Esophagus muscularis mucosa (tissue), 4 donors: ENCODE measurements around the gene HEPHL1. TPM values are rescaled to one million over a fixed set of nuclear protein-coding genes. Genes with fewer than 3 reads are reported as not detected.
"Not testable (repeated sequence)": the region's sequence is repeated elsewhere in the genome, so short reads cannot be mapped to it uniquely, and the experiment has no call there.

Experiments used
- DNase-seq: peaks from one replicate; pipeline ENCODE4 v3.0.0-alpha.2; 2017; ENCODE audit errors: extremely low spot score
- H3K27ac ChIP-seq, 4 donors: fragments of 200-600 bp; sonication (generic); replicated peaks in 1 of 4; 1 replicate in 3 of 4; 2 replicates in 1 of 4; pipeline ENCODE4 v1.5.1; 2016 to 2019; ENCODE audit warnings: mild to moderate bottlenecking in 1 of 4
- H3K27me3 ChIP-seq, 4 donors: fragments of 200-600 bp; sonication (generic); one replicate each; pipeline versions ENCODE4 v1.5.1 to v1.6.0; 2016 to 2019
- H3K36me3 ChIP-seq, 4 donors: fragments of 200-600 bp; sonication (generic); one replicate each; pipeline ENCODE4 v1.5.1; 2016 to 2019
- H3K4me1 ChIP-seq, 4 donors: fragments of 200-600 bp; sonication (generic); one replicate each; pipeline ENCODE4 v1.5.1; 2016 to 2019
- H3K4me3 ChIP-seq, 4 donors: fragments of 200-600 bp; sonication (generic); 1 replicate in 2 of 4; 2 replicates in 2 of 4; pipeline ENCODE4 v1.5.1; 2016 to 2019; ENCODE audit warnings: mild to moderate bottlenecking in 4 of 4, moderate library complexity in 1 of 4
- H3K9me3 ChIP-seq, 4 donors: fragments of 200-600 bp; sonication (generic); 1 replicate in 3 of 4; 2 replicates in 1 of 4; pipeline ENCODE4 v1.5.1; 2016 to 2019
- EP300 ChIP-seq: sonication (generic); formaldehyde crosslinking; IDR thresholded peaks from one replicate; pipeline ENCODE4 v1.6.1; 2017; ENCODE audit warnings: antibody characterized with exemption
- POLR2A ChIP-seq: fragments of 450-650 bp; IDR thresholded peaks from one replicate; pipeline ENCODE4 v1.6.1; 2017; ENCODE audit warnings: antibody characterized with exemption, moderate library complexity, mild to moderate bottlenecking, low read depth
- POLR2AphosphoS5 ChIP-seq, 2 donors: sonication (generic); formaldehyde crosslinking; IDR thresholded peaks; one replicate each; pipeline ENCODE4 v1.6.1; 2017; ENCODE audit warnings: antibody characterized with exemption in 2 of 2
- WGBS: methylation state at CpG from one replicate; pipeline ENCODE4 v1.1.5; 2018; 5-methylcytosine and 5-hydroxymethylcytosine counted together
- intact Hi-C: fragments of 100-400 bp; cut with DNase I; formaldehyde crosslinking; loops from one replicate; pipeline ENCODE4 v1.15.1; 2023
- total RNA-seq, 4 donors: library from RNA; depleted of rRNA; stranded (reverse); fragments of >200 nt; gene quantifications; one replicate each; pipeline versions ENCODE4 v1.1.0 to v1.2.1, GENCODE V29; 2016
- TF ChIP-seq, protein P1 (sequence below), 3 experiments: fragments of 200-600 bp in 2 of 3; fragments of 450-650 bp in 1 of 3; sonication (generic) in 2 of 3; IDR thresholded peaks; one replicate each; pipeline ENCODE4 v1.5.1; 2017 to 2019; ENCODE audit warnings: antibody characterized with exemption in 3 of 3, mild to moderate bottlenecking in 2 of 3, moderate library complexity in 1 of 3

Gene HEPHL1
- total RNA-seq, 4 donors from 2014 or later = 0.42 TPM; not detected in 3

DNA sequence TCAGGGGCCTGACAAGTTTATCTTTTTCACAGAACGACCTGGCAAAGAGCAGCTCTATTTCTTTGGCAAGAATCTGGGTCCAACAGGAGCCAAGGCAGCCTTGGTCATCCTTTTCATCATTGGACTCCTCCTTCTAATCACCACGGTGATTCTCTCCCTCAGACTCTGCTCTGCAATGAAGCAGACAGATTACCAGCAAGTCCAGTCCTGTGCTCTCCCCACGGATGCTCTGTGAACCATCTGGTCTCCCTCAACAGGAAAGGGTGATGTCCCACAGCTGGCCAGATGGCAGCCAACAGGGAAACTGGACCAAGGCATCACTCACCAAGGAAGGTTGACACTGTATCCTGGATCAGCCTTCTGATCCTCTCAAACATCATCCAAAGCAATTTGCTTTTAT, 90.5 kb downstream of the HEPHL1 start:
- WGBS = 31% methylated on average over 3 of the region's 3 CpGs
- no peak for TF ChIP-seq EP300
- TF ChIP-seq POLR2A = no peak
- TF ChIP-seq, protein P1, sequence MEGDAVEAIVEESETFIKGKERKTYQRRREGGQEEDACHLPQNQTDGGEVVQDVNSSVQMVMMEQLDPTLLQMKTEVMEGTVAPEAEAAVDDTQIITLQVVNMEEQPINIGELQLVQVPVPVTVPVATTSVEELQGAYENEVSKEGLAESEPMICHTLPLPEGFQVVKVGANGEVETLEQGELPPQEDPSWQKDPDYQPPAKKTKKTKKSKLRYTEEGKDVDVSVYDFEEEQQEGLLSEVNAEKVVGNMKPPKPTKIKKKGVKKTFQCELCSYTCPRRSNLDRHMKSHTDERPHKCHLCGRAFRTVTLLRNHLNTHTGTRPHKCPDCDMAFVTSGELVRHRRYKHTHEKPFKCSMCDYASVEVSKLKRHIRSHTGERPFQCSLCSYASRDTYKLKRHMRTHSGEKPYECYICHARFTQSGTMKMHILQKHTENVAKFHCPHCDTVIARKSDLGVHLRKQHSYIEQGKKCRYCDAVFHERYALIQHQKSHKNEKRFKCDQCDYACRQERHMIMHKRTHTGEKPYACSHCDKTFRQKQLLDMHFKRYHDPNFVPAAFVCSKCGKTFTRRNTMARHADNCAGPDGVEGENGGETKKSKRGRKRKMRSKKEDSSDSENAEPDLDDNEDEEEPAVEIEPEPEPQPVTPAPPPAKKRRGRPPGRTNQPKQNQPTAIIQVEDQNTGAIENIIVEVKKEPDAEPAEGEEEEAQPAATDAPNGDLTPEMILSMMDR (IDR thresholded peaks at IDR 0.05) = no peak
- TF ChIP-seq POLR2AphosphoS5 (IDR thresholded peaks at IDR 0.05) = no peak
- no peaks in the 10 kb centered on the region for H3K27me3 ChIP-seq
- no peak overlapping the region for H3K4me3 ChIP-seq
- intact Hi-C loops = no loop called here
- H3K4me1 ChIP-seq = peaks cover 0 to 33% (median 26%) of the 10 kb centered on the region in 4 donors
- no peaks in the 10 kb centered on the region for H3K36me3 ChIP-seq
- H3K27ac ChIP-seq = peak overlapping the region in 3 of 4 donors; percentile 28 to 62 (median 54)
- peaks cover 0 to 7% (median 0%) of the 10 kb centered on the region in 4 donors for H3K9me3 ChIP-seq
- DNase-seq = no peak

- DNase-seq = no peak
- Histone ChIP-seq H3K4me3 (no peak overlapping the region), H3K27ac (peak overlapping the region in 3 of 4 donors; percentile 30 to 62 (median 54)), H3K36me3 (no peaks in the 10 kb centered on the region), H3K4me1 (peaks cover 0 to 33% (median 26%) of the 10 kb centered on the region in 4 donors), H3K27me3 (no peaks in the 10 kb centered on the region), H3K9me3 (peaks cover 0 to 7% (median 0%) of the 10 kb centered on the region in 4 donors)
- WGBS = 22% methylated on average over 1 of the region's 1 CpG
- TF ChIP-seq EP300 (no peak), POLR2A (no peak), POLR2AphosphoS5 (IDR thresholded peaks at IDR 0.05) (no peak)
- TF ChIP-seq, protein P1 (IDR thresholded peaks at IDR 0.05) = no peak
- intact Hi-C loops = no loop called here
These were observed 91.2 kb downstream of the HEPHL1 start for GRCh38 chr11:94112206-94112953.

DNA sequence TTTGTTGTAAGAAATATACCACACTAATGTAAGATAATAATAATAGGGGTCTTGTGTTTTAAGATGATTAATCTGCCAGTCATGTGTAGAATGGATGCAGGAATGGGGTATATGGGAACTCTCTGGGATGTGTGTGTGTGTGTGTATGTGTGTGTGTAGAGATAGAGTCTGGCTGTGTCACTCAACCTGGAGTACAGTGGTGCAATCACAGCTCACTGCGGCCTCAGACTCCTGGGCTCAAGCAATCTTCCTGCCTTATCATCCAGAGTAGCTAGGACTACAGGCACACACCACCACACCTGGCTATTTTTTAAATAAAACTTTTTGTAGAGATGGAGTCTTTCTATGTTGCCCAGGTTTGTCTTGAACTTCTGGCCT, 96.0 kb downstream of the HEPHL1 start:
- H3K27ac ChIP-seq = no peak overlapping the region
- no peak overlapping the region for H3K4me3 ChIP-seq
- H3K36me3 ChIP-seq = no peaks in the 10 kb centered on the region
- intact Hi-C loops = no loop called here
- TF ChIP-seq POLR2AphosphoS5 (IDR thresholded peaks at IDR 0.05) = no peak
- no peak for TF ChIP-seq EP300
- TF ChIP-seq, protein P1 (IDR thresholded peaks at IDR 0.05) = no peak
- TF ChIP-seq POLR2A = no peak
- H3K27me3 ChIP-seq = no peaks in the 10 kb centered on the region
- no peaks in the 10 kb centered on the region for H3K9me3 ChIP-seq
- DNase-seq = no peak
- peaks cover 0 to 23% (median 17%) of the 10 kb centered on the region in 4 donors for H3K4me1 ChIP-seq
- 91% methylated on average over 1 of the region's 1 CpG for WGBS

GRCh38 chr11:94117871-94118270, 96.7 kb downstream of the HEPHL1 start:
- H3K4me1 ChIP-seq = peaks cover 0 to 16% (median 10%) of the 10 kb centered on the region in 4 donors
- intact Hi-C loops = no loop called here
- H3K9me3 ChIP-seq = no peaks in the 10 kb centered on the region
- TF ChIP-seq, protein P1 (IDR thresholded peaks at IDR 0.05) = no peak
- TF ChIP-seq POLR2A = no peak
- no peak for TF ChIP-seq EP300
- TF ChIP-seq POLR2AphosphoS5 (IDR thresholded peaks at IDR 0.05) = no peak
- H3K36me3 ChIP-seq = no peaks in the 10 kb centered on the region
- no peak overlapping the region for H3K27ac ChIP-seq
- DNase-seq = no peak
- H3K27me3 ChIP-seq = no peaks in the 10 kb centered on the region
- H3K4me3 ChIP-seq = no peak overlapping the region

DNA sequence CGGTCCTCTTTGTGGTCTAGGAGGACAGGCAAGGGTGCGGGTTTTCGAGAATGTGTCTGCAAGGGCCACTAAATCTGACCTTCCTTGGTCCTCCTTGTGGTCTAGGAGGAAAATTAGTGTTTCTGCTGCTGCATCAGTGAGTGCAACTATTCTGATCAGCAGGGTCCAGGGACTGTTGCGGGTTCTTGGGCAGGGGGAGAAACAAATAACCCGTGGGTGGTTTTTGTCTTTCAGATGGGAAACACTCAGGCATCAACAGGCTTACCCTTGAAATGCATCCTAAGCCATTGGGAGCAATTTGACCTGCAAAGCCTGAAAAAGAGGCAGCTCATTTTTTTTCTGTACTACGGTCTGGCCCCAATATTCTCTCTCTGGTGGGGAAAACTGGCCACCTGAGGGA, 98.5 kb downstream of the HEPHL1 start:
- 98% methylated on average over 6 of the region's 6 CpGs for WGBS
- DNase-seq, H3K36me3 ChIP-seq, intact Hi-C loops, H3K9me3 ChIP-seq, H3K27me3 ChIP-seq, H3K27ac ChIP-seq, H3K4me3 ChIP-seq: not testable (repeated sequence)
- peaks cover 0 to 11% (median 6%) of the 10 kb centered on the region in 4 donors for H3K4me1 ChIP-seq

GRCh38 chr11:94120516-94120915, 99.4 kb downstream of the HEPHL1 start:
- intact Hi-C loops, H3K27ac ChIP-seq, H3K36me3 ChIP-seq, H3K4me3 ChIP-seq, H3K9me3 ChIP-seq, DNase-seq, H3K27me3 ChIP-seq: not testable (repeated sequence)
- H3K4me1 ChIP-seq = peaks cover 0 to 11% (median 6%) of the 10 kb centered on the region in 4 donors
- WGBS = 98% methylated on average over 2 of the region's 2 CpGs
